Epidermal melanocyte (primary cell): ENCODE results near the gene SIAE.
"Not testable (repeated sequence)": the region's sequence is repeated elsewhere in the genome, so short reads cannot be mapped to it uniquely, and the experiment has no call there.

ENCODE experiments used
- DNase-seq: peaks from one replicate; pipeline ENCODE4 v3.0.0; 2011; ENCODE audit warnings: low spot score; ENCODE audit not compliant: insufficient read length

The SIAE gene

DNA sequence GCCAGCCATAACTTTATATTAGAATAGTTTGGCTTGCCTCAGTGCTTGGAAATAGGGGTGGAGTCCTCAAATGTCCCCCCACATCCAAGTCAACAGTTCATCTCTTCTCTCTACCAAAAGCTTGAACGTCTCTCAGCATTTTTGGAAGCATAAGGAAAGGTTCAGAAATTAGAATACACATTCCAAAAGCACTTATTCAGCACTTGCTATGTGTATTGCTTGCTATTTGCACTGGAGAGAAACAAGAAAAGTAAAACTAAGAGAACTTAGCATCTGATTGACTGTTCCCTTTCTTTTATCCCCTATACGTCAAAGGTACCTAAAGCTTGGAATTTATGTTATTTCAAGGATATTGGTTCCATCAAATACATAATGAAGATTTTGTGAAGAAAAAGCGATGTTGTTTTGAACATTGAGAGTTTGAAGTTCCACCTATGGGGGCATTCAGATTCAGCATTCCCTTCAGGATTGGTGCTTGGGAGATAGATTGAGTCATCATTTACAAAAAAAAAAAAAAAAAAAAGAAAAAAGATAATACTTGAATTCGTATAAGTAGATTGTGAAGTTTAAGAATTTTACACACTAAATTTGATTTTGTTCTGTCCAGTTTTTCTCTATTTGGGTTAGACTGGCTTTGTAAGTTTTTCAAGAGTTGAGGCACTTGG is 49.5 kb downstream of the SIAE start:
- no peak for DNase-seq

DNA sequence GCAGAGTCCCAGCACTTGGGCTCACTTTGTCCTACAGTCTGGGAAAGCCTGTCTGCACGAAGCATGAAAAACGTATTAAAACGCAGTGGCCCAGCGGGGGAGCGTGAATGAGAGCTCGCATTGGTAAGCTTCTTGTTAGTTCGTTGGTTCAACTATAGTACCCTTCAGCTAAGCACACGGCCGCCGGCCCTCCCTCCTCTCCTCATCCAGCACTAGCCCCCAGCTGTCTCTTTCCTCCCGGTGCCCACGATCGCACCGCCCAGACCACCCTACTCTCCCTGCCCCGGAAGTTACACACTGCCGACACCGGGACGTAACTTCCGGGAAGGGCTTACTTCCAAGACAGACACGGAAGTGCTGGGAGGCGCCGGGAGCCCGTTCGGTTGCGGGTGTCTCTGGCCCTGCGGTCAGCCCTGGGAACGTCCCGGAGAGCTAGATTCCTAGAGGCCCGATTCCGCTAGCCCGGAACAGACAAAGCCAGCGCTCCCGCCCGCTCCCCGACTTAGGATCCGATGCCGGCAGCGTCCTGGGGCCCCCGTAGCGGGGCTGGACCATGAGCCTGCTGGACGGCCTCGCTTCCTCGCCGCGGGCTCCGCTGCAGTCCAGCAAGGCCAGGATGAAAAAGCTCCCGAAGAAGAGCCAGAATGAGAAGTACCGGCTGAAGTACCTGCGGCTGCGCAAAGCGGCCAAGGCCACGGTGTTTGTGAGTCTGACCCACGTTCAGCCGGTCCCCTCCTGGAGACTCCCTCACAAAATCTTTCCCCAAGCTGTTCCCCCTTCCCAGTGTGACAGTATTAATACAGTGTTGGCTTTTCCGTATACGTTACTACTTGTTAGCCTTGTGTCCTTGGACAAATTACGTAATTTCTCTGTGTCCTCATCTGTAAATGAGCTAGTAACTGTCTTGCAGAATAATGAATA is 50.7 kb downstream of the SIAE start, which contains the start of gene TBRG1:
TSS of gene TBRG1 (plus strand) at position 334 of the 921 bp plus-strand sequence. CDS start at position 554, 220 bp downstream.
- DNase-seq = peak; percentile 85

DNA sequence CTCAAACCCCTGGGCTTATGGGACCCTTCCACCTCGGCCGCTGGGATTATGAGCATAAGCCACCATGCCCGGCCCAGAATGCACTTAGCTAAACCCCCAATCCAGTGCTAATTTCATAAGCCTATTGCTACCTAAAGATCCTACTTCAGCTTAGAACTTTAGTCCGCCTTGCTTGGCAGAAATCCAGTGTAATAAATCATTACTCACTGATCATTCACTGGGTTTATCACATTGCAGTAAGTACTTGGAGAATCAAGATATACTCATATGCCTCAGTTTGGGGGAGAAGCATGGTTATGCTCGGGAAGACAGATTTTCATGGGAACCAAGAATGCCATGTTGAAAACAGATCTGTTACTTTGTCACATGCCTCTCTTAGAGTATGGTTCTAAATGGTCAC is 54.7 kb downstream of the SIAE start:
- no peak for DNase-seq

DNA sequence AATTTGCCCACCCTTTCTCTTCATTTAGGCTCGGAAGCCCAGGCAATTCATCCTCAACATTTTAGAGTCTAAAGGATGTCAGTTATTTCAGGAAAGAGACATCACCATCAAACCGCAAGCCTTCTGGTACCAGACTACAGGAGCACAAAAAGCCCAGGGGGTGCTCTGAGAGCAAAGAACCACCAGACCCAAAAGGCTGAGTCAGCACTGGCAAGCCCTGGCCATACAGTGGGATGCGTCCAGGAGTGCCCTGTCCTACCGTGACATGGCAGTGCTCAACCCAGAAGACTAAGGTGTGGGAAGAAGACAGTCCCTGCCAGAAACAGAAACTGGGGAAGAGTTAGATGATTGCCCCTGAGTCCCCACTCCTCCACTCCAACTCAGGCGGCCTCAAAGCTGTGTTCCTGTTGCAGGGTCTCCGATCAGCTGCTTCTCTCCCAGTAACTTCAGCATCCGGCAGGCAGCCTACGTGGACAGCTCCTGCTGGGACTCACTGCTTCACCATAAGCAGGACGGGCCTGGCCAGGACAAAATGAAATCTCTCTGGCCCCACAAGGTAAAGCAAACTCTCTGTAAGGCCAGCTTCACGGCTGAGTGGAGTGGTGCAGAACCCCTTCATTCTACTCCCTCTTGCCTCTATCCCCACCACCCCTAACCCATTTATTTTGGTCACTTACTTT is 60.8 kb downstream of the SIAE start:
- no peak for DNase-seq

DNA sequence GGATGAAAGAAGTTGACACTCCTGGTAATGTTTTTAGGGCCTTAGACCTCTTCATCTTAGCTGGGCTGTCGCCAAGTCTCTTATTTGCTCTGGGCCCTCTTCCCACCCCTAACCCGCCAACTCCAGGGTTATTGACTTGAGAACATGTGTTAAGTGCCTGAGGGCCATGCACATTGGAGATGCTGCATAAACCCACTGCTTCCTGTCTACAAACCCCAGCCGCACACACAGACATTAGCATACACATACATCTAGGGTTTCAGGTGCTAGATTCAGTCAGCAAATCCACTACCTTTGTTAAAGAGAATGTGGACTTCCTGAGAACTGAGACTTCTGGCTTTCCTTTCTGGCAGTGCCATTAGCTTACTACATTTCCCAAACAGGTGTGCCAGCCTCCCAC is 61.5 kb downstream of the SIAE start:
- no peak for DNase-seq

GRCh38 chr11:124611064-124611463 is 62.5 kb downstream of the SIAE start, which contains the start of gene PANX3:
TSS of gene PANX3 (plus strand) at chr11:124611428. CDS start at chr11:124611557, 129 bp downstream.
- no peak for DNase-seq

DNA sequence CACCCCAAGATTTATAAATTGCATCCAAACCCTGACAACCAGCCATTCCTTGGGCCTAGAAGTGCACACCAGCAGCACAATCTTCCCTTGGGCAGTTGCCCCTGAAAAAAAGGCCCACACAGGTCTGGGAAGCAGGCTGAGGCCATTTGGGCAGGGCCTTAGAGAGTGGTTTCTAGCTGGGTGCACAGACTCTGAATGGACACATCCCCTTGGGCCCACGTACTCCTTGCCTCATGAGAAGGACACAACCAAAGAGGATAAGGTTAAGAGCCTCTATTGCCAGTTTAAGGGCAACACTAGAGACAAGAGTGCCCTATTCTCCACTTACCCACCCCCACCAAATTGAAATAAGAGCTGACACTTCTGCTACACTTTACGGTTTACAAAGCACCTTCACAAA is 63.2 kb downstream of the SIAE start:
- no peak for DNase-seq

DNA sequence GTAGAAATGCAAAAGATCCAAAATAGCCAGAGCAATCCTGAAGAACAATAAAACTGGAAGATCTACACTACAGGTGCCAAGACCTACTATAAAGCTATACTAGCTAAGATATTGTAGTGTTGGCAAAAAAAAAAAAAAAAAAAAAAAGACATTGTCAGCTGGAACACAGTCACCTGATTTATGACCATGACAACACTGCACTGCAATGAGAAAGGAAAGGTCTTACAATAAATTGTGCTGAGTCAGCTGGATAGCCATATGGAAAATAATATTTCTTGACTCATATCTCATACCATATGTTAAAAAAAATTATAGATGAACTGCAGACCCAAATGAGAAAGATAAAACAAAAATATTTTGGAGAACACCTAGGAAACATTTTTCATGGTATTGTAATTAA is 65.4 kb downstream of the SIAE start:
- DNase-seq = no peak

GRCh38 chr11:124605719-124606118 is 67.8 kb downstream of the SIAE start:
- no peak for DNase-seq

- DNase-seq = not testable (repeated sequence)
These were observed 70.8 kb downstream of the SIAE start for GRCh38 chr11:124602723-124603122.

- DNase-seq = no peak
These were observed 71.3 kb downstream of the SIAE start for GRCh38 chr11:124602193-124602592.

DNA sequence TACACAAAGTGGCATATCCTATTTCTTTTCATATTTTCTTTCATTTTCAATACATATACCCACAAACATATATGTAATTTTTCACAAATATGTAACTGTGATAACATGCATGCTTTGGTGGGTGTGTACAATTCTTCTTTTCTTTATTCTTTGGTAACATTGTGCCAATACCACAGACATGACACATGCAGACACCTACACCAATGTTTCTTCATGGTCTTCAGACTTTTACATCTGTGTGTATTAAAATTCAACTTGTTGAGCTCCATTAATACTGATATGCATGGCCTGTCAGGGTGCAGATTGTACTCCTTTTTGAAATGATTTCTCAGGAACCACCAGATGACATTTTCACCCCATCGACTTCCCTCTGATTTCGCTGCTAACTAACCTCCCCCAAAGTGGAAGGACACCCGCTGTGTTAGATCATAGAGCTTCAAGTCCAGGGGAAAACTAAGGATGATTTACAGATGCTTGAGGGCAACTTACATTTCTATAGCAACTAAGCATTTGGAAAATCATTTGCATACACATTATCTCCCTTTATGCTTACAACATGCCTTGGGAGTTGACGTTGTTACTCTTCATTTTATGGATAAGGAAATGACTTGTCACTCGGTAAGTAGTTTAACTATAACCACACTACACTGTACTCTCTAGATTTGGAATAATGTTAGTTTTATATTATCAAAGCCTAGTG is 72.8 kb downstream of the SIAE start:
- no peak for DNase-seq

DNA sequence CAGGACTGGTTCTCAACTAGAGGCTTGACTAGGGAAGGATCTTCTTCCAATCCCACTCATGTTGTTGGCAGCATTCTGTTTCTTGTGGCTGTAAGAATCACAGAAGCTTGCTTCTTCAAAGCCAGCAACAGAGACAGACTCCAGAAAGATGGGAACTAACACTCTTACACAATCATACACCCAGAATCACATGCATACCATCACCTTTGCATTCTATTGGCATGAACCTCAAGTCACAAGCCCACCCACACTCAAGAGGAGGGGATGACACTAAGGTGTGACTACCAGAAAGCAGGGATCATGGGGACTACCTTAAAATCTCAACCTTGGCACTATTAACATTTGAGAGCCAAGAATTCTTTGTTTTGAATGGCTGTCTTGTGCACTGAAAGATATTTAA is 75.9 kb downstream of the SIAE start:
- DNase-seq = no peak

DNA sequence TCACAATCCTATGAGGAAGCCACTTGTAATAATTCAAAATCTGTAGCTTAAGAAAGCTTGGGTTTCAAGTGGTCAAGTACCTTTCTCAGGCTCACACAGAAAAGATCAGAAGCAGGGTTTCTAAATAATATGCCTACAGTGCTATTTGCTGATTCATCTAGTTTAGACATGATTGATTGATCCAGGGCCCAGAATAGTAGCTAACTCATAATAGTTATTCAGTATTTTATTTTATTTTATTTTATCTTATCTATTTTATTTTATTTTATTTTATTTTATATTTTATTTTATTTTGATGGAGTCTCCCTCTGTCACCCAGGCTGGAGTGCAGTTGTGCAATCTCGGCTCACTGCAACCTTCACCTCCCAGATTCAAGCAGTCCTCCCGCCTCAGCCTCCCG is 78.2 kb downstream of the SIAE start:
- DNase-seq = no peak

- DNase-seq = no peak
These were observed 80.9 kb downstream of the SIAE start for GRCh38 chr11:124592627-124593026.

DNA sequence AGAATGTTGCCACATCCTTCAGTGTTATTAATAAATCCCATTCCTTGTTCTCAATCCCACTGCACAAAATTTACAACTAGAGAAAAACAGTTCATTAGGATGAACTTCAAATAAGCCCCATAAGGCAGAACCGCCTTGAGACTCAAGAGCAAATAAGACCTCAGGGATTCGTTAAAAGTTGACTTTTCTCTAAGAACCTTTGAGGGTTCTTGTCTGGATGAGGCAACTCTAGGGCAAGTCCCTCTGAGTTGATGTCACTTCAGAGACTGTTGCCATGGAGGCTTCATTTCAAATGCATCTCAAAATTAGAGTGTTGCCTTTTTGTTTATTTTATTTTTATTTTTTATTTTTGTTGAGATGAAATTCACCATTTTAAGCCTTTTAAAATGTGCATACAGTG is 82.1 kb downstream of the SIAE start:
- DNase-seq = no peak

DNA sequence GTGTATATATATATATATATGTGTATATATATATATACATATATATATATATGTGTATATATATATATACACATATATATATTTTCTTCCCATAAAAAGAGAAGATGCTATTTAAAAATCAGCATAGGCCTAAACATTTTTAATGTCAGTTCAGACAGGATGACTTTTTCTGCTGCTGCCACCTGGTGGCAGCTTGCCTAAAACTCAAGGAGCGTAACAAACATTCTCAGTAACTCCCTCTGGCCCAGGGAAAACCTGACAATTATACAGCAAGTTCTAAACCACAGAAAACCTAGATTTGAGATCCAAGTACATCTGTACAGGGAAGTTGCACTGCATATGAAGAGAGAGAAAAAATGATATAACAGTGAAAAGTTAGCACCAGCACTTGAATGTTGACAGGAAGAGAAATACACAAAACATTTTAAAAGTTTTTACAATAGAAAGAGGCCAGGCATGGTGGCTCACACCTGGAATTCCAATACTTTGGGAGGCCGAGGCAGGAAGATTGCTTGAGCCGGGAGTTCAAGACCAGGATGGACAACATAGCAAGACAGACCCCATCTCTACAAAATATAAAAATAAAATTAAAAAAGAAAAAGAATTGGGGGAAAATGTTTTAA is 87.2 kb downstream of the SIAE start:
- no peak for DNase-seq

DNA sequence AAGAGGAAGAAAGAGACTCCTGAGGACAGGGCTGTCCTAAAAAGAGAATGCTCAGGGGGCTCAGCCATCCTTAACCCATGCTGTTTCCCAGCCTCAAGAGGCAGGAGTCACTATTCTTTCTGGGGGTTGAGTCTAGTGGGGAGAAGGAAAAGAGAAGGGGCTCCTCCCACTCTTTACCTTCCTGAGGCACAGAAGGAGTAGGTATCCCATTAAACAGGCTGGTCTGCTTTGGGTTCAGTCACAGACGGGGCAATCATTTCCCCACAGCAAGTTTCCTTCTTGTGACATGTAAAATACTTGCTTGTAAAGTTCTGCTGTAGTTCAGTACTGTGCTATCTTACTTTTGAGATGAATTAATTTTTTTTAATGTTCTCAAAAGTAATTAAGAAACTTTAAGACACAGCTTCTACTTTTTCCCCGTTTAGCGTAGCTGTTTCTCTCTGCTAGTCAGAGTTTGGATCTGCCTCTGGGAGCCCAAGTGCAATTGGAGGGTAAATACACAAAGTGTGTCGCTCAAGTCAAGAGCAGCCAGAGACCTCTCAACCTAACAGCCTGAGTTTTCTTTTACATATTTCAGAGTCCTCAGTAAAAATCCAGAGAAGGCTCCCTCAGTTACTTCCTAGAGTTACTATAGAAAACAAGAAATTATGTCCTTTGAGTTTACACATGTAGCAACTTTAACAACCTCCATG is 88.7 kb downstream of the SIAE start:
- no peak for DNase-seq

- no peak for DNase-seq
These were observed 89.8 kb downstream of the SIAE start for GRCh38 chr11:124583781-124584180.
